Keratinocyte (primary cell): ENCODE results near the gene BAIAP3. TPM values are rescaled to one million over a fixed set of nuclear protein-coding genes. Genes with fewer than 3 reads are reported as not detected.

Experiments
- DNase-seq: peaks from one replicate; pipeline ENCODE4 v3.0.0-alpha.2; 2011; ENCODE audit warnings: low read depth, missing footprints, low spot score
- FAIRE-seq: peaks from 2 replicates; lab custom pipeline; 2011; peaks lifted over from hg19 to GRCh38; lab: Jason Lieb, UNC
- H2AFZ ChIP-seq: 2 replicates; pipeline ENCODE4 v1.6.0; 2012; ENCODE audit warnings: low read length, control low read depth, inconsistent platforms; ENCODE audit not compliant: control insufficient read depth
- H3K27ac ChIP-seq: 2 replicates; pipeline ENCODE4 v1.5.1; 2011; ENCODE audit warnings: low read length; ENCODE audit not compliant: control insufficient read depth, insufficient read depth
- H3K27me3 ChIP-seq: 3 replicates; pipeline ENCODE4 v1.6.0; 2011; ENCODE audit warnings: low read length; ENCODE audit not compliant: control insufficient read depth, insufficient read depth; ENCODE audit errors: extremely low read depth
- H3K36me3 ChIP-seq, 2 experiments: 2 replicates in 1 of 2; 3 replicates in 1 of 2; pipeline ENCODE4 v1.5.1; 2011; ENCODE audit warnings: low read length in 2 of 2, mild to moderate bottlenecking in 1 of 2; ENCODE audit not compliant: control insufficient read depth in 2 of 2, insufficient read depth in 2 of 2; ENCODE audit errors: extremely low read depth in 1 of 2
- H3K4me1 ChIP-seq: 3 replicates; pipeline ENCODE4 v1.5.1; 2011; ENCODE audit warnings: low read length; ENCODE audit not compliant: control insufficient read depth, insufficient read depth; ENCODE audit errors: extremely low read depth
- H3K4me2 ChIP-seq: 3 replicates; pipeline ENCODE4 v1.6.0; 2011; ENCODE audit warnings: low read depth, low read length; ENCODE audit not compliant: control insufficient read depth, insufficient read depth; ENCODE audit errors: extremely low read depth
- H3K4me3 ChIP-seq, 3 experiments: fragments of 200-600 bp in 1 of 3; sonication (generic) in 1 of 3; 2 replicates in 2 of 3; 3 replicates in 1 of 3; pipeline ENCODE4 v1.5.1; 2011 to 2016; ENCODE audit warnings: low read length in 3 of 3, mild to moderate bottlenecking in 3 of 3, control low read depth in 2 of 3, inconsistent platforms in 1 of 3, low read depth in 1 of 3, mixed read lengths in 1 of 3, mixed run types in 1 of 3, moderate library complexity in 1 of 3; ENCODE audit not compliant: control insufficient read depth in 2 of 3, insufficient read depth in 2 of 3; ENCODE audit errors: extremely low read depth in 1 of 3
- H3K79me2 ChIP-seq: 2 replicates; pipeline ENCODE4 v1.6.0; 2012; ENCODE audit warnings: low read length; ENCODE audit not compliant: control insufficient read depth, insufficient read depth
- H3K9ac ChIP-seq: 3 replicates; pipeline ENCODE4 v1.6.0; 2011; ENCODE audit warnings: low read length; ENCODE audit not compliant: control insufficient read depth, insufficient read depth; ENCODE audit errors: extremely low read depth
- H3K9me1 ChIP-seq: 3 replicates; pipeline ENCODE4 v1.6.0; 2011; ENCODE audit warnings: low read length; ENCODE audit not compliant: control insufficient read depth, insufficient read depth; ENCODE audit errors: extremely low read depth
- H3K9me3 ChIP-seq: 2 replicates; pipeline ENCODE4 v1.5.1; 2012; ENCODE audit warnings: low read depth, low read length; ENCODE audit not compliant: control insufficient read depth
- H4K20me1 ChIP-seq: 3 replicates; pipeline ENCODE4 v1.6.0; 2011; ENCODE audit warnings: low read length; ENCODE audit not compliant: control insufficient read depth, insufficient read depth; ENCODE audit errors: extremely low read depth
- CTCF ChIP-seq, 3 experiments: IDR thresholded peaks in 1 of 3; conservative IDR thresholded peaks in 1 of 3; optimal IDR thresholded peaks in 1 of 3; 2 replicates in 2 of 3; 3 replicates in 1 of 3; pipeline versions ENCODE3 to v1.5.1; 2011; ENCODE audit warnings: low read length in 3 of 3, mild to moderate bottlenecking in 3 of 3, moderate library complexity in 2 of 3, control low read depth in 1 of 3, inconsistent platforms in 1 of 3; ENCODE audit not compliant: insufficient read depth in 2 of 3; ENCODE audit errors: extremely low read depth in 1 of 3
- EZH2 ChIP-seq: IDR thresholded peaks from one replicate; pipeline ENCODE4 v1.6.1; 2012; ENCODE audit warnings: inconsistent platforms, mild to moderate bottlenecking, low read length, moderate library complexity
- dilution Hi-C: fragments of 300-500 bp; cut with MboI; formaldehyde crosslinking; loops from one replicate; pipeline ENCODE4 v1.7.0; 2020; ENCODE audit warnings: low sequenced_read_pairs; ENCODE audit not compliant: extremely low pct_ligation_motif_present
- polyA plus RNA-seq, 5 experiments: library from polyadenylated mRNA; depleted of rRNA in 3 of 5; stranded (reverse) in 3 of 5; stranded (forward) in 1 of 5; unstranded in 1 of 5; fragments of >200 nt; gene quantifications; 1 replicate in 1 of 5; 2 replicates in 3 of 5; 3 replicates in 1 of 5; pipeline versions ENCODE4 v1.2.1 to v1.2.3, GENCODE V29; 2011 to 2012; ENCODE audit warnings: missing spikeins in 2 of 5, low read depth in 1 of 5, low replicate concordance in 1 of 5

The BAIAP3 gene
- polyA plus RNA-seq, 1 donor (not counting 4 experiments of a cell fraction or from before 2014, with no cell fraction given) = not detected

GRCh38 chr16:1348441-1348840, 15.0 kb downstream of the BAIAP3 start:
- peaks cover 12 to 15% of the 10 kb centered on the region in 2 experiments for H3K36me3 ChIP-seq
- H2AFZ ChIP-seq = no peak overlapping the region
- H3K4me2 ChIP-seq = no peak overlapping the region
- H3K9me3 ChIP-seq = no peaks in the 10 kb centered on the region
- H3K27me3 ChIP-seq = peaks cover 3% of the 10 kb centered on the region
- DNase-seq (no peak), FAIRE-seq (no peak)
- H3K79me2 ChIP-seq = peaks cover 31% of the 10 kb centered on the region
- dilution Hi-C loops = no loop called here
- TF ChIP-seq EZH2 (no peak), CTCF (optimal IDR thresholded peaks at IDR 0.05 in 1 of 3, IDR thresholded peaks at IDR 0.05 in 1 of 3, conservative IDR thresholded peaks at IDR 0.05 in 1 of 3; ENCODE audit: extremely low read depth in 1 of 3, insufficient read depth in 2 of 3, low read length in 3 of 3) (no peak)
- peaks cover 31% of the 10 kb centered on the region for H3K4me1 ChIP-seq
- peaks cover under 1% of the 10 kb centered on the region for H3K9me1 ChIP-seq
- no peak overlapping the region for H3K4me3 ChIP-seq
- no peak overlapping the region for H3K9ac ChIP-seq
- H3K27ac ChIP-seq = no peak overlapping the region
- peaks cover 2% of the 10 kb centered on the region for H4K20me1 ChIP-seq

GRCh38 chr16:1348926-1349325, 15.5 kb downstream of the BAIAP3 start:
- Histone ChIP-seq H3K36me3 (peaks cover 12 to 15% of the 10 kb centered on the region in 2 experiments), H2AFZ (no peak overlapping the region), H4K20me1 (peaks cover 2% of the 10 kb centered on the region), H3K9me1 (peaks cover 4% of the 10 kb centered on the region), H3K27me3 (no peaks in the 10 kb centered on the region), H3K4me1 (peaks cover 30% of the 10 kb centered on the region), H3K4me2 (no peak overlapping the region), H3K27ac (no peak overlapping the region), H3K79me2 (peaks cover 36% of the 10 kb centered on the region), H3K9ac (no peak overlapping the region), H3K4me3 (no peak overlapping the region), H3K9me3 (no peaks in the 10 kb centered on the region)
- no peak for FAIRE-seq
- no peak for DNase-seq
- dilution Hi-C loops = no loop called here
- no peak for TF ChIP-seq EZH2
- no peak for TF ChIP-seq CTCF (optimal IDR thresholded peaks at IDR 0.05 in 1 of 3, IDR thresholded peaks at IDR 0.05 in 1 of 3, conservative IDR thresholded peaks at IDR 0.05 in 1 of 3; ENCODE audit: extremely low read depth in 1 of 3, insufficient read depth in 2 of 3, low read length in 3 of 3)
